ENCODE measurements around the gene DGAT2L6.

DNA sequence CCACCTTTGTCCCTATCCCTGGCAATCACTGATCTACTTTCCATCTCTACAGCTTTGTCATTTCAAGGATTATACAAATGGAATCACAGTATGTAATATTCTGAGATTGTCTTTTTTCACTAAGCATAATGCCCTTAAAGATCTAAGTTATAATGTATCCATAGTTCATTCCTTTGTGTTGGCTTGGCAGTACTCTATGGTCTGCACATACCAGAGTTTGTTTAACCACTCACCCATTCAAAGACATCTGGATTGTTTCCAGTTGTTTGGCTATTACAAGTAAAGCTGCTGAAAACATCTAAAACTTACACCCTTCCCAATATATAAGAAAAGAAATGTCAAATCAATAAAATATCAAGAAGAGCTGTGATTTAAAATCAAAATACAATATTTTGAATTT is 31.2 kb downstream of the DGAT2L6 start:
- TF ChIP-seq, protein P1, sequence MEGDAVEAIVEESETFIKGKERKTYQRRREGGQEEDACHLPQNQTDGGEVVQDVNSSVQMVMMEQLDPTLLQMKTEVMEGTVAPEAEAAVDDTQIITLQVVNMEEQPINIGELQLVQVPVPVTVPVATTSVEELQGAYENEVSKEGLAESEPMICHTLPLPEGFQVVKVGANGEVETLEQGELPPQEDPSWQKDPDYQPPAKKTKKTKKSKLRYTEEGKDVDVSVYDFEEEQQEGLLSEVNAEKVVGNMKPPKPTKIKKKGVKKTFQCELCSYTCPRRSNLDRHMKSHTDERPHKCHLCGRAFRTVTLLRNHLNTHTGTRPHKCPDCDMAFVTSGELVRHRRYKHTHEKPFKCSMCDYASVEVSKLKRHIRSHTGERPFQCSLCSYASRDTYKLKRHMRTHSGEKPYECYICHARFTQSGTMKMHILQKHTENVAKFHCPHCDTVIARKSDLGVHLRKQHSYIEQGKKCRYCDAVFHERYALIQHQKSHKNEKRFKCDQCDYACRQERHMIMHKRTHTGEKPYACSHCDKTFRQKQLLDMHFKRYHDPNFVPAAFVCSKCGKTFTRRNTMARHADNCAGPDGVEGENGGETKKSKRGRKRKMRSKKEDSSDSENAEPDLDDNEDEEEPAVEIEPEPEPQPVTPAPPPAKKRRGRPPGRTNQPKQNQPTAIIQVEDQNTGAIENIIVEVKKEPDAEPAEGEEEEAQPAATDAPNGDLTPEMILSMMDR (IDR thresholded peaks at IDR 0.05; ENCODE audit: low read length) = no peak
- TF ChIP-seq EZH2 (IDR thresholded peaks at IDR 0.05; ENCODE audit: borderline replicate concordance, low read length) = no peak
